Panc1 (cell line): ENCODE data around the gene C10orf143.

Experiments used
- TF ChIP-seq, protein P1 (sequence below): fragments of 450-650 bp; IDR thresholded peaks from 2 replicates; pipeline ENCODE4 v1.5.1; 2017; ENCODE audit warnings: mild to moderate bottlenecking
- TF ChIP-seq, protein P2 (sequence below), 2 experiments: IDR thresholded peaks; 2 replicates each; pipeline ENCODE4 v1.6.1; 2011 to 2012; ENCODE audit warnings: low read depth in 2 of 2, control low read depth in 1 of 2, low read length in 1 of 2, mild to moderate bottlenecking in 1 of 2, moderate library complexity in 1 of 2; ENCODE audit not compliant: insufficient read depth in 1 of 2

DNA sequence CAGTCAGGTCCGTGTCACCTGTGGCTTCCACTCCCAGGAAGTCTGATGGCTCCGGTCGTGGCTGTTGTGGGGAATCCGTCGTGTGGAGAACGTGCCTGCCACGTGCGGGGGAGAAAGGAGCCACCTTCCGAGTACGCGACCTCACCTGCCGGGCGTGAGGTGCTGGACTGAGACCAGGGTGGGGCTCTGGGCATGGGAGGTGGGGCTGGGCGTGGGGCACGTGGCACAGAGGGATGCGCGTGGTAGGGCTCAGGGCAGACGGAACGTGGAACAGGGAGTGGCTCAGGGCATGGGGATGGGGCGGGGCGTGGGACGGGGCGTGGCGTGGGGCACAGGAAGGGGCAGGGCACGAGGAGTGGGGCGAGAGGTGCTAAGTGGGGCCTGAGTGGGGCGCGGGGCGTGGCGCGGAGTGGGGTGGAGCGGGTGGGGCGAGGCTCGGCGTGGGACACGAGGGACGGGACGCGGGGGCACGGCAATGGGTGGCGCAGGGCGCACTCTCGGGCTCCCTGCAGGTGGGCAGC is 64.8 kb downstream of the C10orf143 start:
- TF ChIP-seq, protein P1, sequence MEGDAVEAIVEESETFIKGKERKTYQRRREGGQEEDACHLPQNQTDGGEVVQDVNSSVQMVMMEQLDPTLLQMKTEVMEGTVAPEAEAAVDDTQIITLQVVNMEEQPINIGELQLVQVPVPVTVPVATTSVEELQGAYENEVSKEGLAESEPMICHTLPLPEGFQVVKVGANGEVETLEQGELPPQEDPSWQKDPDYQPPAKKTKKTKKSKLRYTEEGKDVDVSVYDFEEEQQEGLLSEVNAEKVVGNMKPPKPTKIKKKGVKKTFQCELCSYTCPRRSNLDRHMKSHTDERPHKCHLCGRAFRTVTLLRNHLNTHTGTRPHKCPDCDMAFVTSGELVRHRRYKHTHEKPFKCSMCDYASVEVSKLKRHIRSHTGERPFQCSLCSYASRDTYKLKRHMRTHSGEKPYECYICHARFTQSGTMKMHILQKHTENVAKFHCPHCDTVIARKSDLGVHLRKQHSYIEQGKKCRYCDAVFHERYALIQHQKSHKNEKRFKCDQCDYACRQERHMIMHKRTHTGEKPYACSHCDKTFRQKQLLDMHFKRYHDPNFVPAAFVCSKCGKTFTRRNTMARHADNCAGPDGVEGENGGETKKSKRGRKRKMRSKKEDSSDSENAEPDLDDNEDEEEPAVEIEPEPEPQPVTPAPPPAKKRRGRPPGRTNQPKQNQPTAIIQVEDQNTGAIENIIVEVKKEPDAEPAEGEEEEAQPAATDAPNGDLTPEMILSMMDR, result no peak
- TF ChIP-seq, protein P2, sequence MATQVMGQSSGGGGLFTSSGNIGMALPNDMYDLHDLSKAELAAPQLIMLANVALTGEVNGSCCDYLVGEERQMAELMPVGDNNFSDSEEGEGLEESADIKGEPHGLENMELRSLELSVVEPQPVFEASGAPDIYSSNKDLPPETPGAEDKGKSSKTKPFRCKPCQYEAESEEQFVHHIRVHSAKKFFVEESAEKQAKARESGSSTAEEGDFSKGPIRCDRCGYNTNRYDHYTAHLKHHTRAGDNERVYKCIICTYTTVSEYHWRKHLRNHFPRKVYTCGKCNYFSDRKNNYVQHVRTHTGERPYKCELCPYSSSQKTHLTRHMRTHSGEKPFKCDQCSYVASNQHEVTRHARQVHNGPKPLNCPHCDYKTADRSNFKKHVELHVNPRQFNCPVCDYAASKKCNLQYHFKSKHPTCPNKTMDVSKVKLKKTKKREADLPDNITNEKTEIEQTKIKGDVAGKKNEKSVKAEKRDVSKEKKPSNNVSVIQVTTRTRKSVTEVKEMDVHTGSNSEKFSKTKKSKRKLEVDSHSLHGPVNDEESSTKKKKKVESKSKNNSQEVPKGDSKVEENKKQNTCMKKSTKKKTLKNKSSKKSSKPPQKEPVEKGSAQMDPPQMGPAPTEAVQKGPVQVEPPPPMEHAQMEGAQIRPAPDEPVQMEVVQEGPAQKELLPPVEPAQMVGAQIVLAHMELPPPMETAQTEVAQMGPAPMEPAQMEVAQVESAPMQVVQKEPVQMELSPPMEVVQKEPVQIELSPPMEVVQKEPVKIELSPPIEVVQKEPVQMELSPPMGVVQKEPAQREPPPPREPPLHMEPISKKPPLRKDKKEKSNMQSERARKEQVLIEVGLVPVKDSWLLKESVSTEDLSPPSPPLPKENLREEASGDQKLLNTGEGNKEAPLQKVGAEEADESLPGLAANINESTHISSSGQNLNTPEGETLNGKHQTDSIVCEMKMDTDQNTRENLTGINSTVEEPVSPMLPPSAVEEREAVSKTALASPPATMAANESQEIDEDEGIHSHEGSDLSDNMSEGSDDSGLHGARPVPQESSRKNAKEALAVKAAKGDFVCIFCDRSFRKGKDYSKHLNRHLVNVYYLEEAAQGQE (IDR thresholded peaks at IDR 0.05; ENCODE audit: insufficient read depth in 1 of 2, low read depth in 2 of 2, low read length in 1 of 2), result no peak
